Measurements from ENCODE around the gene HDGF. TPM values are rescaled to one million over a fixed set of nuclear protein-coding genes. Genes with fewer than 3 reads are reported as not detected.

Gene HDGF
- total and polyA plus RNA-seq, 3 donors from 2014 or later, result 78.2 to 133 (median 97.7) TPM

DNA sequence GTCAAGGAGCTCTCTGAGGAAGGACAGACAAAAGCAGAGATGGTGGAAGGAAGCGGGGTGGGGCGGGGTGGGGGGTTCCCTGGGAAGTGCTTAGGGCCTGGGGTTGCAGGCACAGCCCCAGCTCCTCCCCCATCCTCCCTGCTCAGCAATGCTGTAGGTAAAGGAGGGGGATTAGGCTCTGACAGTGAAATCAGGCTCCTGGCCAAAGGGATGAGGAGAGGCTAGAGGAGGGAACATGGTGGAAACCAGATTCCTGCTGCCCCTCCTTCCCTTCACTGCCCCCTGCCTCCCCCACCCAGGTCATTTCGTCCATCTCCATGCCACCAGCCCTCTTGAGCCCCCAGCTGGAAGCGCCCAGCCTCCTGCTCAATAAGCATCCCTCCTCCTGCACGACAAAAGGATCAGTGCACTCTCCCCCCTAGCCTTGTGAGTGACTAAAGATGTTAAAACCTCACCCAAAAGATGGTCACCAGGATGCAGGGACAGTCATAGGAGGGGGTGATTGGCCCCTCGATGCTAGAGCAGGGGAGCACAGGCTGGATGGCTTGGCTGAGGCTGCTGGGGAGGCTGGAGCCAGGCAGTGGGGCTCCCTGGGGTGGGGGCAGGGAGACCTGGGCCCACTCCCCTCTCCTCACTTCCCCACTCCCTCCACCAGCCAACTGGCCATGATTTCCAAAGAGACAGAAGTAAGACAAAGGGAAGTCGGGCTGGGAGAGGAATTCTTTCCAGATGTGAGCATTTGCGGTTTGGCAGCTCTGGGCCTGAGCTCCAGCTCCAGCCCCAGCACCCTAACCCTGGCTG is 43.9 kb downstream of the HDGF start:
- TF ChIP-seq, protein P1, sequence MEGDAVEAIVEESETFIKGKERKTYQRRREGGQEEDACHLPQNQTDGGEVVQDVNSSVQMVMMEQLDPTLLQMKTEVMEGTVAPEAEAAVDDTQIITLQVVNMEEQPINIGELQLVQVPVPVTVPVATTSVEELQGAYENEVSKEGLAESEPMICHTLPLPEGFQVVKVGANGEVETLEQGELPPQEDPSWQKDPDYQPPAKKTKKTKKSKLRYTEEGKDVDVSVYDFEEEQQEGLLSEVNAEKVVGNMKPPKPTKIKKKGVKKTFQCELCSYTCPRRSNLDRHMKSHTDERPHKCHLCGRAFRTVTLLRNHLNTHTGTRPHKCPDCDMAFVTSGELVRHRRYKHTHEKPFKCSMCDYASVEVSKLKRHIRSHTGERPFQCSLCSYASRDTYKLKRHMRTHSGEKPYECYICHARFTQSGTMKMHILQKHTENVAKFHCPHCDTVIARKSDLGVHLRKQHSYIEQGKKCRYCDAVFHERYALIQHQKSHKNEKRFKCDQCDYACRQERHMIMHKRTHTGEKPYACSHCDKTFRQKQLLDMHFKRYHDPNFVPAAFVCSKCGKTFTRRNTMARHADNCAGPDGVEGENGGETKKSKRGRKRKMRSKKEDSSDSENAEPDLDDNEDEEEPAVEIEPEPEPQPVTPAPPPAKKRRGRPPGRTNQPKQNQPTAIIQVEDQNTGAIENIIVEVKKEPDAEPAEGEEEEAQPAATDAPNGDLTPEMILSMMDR (IDR thresholded peaks at IDR 0.05), result no peak
- no peak for TF ChIP-seq POLR2A (IDR thresholded peaks at IDR 0.05)
- Histone ChIP-seq H3K36me3 (ENCODE audit: low read depth, missing control alignments) (no peaks in the 10 kb centered on the region), H3K9me3 (no peaks in the 10 kb centered on the region), H3K4me3 (no peak overlapping the region), H3K27me3 (no peaks in the 10 kb centered on the region), H3K27ac (peak overlapping the region in 1 of 2 donors; percentile 84), H3K4me1 (peaks cover 32% of the 10 kb centered on the region)
- intact Hi-C loops (cut with DNase I; ENCODE audit: low total_unique reads), result no loop called here
- no peak for DNase-seq
- 57 to 67% methylated on average over 8 of the region's 8 CpGs for WGBS, 2 donors

DNA sequence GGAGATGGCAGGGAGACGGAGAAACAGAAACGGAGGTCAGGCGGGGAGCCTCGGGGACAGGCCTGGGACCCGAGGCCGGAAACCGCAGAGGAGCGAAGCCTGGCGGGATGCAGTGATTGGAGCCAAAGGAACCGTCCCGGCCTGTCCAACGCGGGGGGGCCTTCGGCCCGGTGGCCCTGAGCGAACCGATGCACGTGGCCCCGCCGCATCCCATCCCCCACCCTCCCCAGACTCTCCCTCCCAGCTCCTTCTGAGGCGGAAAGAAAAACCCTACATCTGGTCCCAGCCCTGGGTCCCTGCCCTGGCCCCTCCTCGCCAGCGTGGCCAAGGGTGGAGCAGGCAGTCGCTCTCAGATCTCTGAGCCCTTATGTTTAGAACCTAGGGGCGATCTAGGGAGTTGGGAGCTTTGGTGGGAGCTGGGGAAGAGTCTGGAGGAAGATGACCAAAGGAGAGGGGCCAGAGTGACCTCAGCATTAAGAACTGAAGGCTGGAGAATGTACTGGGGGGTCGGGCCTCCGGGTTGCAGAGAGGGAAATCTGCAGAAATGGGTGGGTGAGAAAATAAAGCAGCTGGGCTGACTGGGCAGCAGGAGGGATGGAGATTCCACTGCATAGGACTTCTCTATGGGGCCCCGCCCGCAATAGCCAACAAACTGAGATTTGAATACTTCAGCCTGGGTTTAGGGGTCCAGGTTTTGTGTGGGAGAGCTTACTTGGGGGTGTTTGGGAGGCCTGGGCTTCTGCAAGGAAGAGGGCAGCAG is 44.6 kb downstream of the HDGF start:
- H3K9me3 ChIP-seq, result no peaks in the 10 kb centered on the region
- no peaks in the 10 kb centered on the region for H3K36me3 ChIP-seq (ENCODE audit: low read depth, missing control alignments)
- peak overlapping the region; percentile 56 to 84 for H3K27ac ChIP-seq
- peak; percentile 77 for DNase-seq
- no peak for TF ChIP-seq POLR2A (IDR thresholded peaks at IDR 0.05)
- TF ChIP-seq, protein P1 (IDR thresholded peaks at IDR 0.05), result no peak
- WGBS, 2 donors, result 7 to 8% methylated on average over 8 to 28 of the region's 29 CpGs
- peaks cover 32% of the 10 kb centered on the region for H3K4me1 ChIP-seq
- peak overlapping the region; percentile 34 to 58 for H3K4me3 ChIP-seq
- intact Hi-C loops (cut with DNase I; ENCODE audit: low total_unique reads), result no loop called here
- no peaks in the 10 kb centered on the region for H3K27me3 ChIP-seq

DNA sequence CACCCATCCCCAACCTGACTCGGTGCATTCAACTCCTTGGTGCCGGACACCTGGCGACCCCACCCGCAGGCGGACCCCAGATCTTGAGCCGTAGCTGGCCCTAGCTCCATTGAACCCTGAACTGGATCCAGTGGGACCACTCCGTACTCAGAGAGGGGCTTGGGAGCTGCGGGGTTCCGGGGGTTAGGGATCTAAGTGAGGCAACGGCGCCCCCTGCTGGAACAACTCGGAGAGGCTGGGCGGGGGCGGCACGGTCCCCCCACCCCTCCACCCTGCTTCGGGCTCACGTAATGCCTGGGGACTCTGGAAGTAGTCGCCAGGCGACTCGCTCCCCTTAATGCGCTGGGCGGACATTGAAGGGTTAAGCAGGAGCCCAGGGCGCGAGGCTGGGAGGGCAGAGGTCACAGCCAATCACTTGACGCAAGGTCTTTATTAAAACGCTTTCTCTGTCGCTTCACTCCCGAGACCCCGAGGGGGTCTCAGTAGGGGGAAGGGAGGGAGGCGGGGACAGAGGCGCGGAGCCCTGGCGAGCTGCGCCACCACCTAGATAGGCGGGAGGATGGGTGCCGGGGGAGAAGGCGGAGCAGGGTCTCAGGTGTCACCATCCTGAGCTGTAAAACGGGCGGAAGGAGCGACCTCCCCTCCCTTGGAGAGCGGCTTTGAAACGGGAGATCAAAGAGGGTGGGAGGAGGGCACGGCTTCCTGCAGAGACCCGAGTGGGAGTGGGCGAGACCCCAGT is 45.4 kb downstream of the HDGF start:
- Histone ChIP-seq H3K27me3 (no peaks in the 10 kb centered on the region), H3K9me3 (no peaks in the 10 kb centered on the region), H3K4me3 (peak overlapping the region; percentile 34 to 58), H3K4me1 (peaks cover 32% of the 10 kb centered on the region), H3K27ac (peak overlapping the region; percentile 56 to 84), H3K36me3 (ENCODE audit: low read depth, missing control alignments) (no peaks in the 10 kb centered on the region)
- intact Hi-C loops (cut with DNase I; ENCODE audit: low total_unique reads), result no loop called here
- peak; percentile 81 for DNase-seq
- no peak for TF ChIP-seq POLR2A (IDR thresholded peaks at IDR 0.05)
- TF ChIP-seq, protein P1 (IDR thresholded peaks at IDR 0.05), result peak; percentile 55 to 84 (median 64)
- WGBS, 2 donors, result 0 to 1% methylated on average over 18 to 45 of the region's 45 CpGs

DNA sequence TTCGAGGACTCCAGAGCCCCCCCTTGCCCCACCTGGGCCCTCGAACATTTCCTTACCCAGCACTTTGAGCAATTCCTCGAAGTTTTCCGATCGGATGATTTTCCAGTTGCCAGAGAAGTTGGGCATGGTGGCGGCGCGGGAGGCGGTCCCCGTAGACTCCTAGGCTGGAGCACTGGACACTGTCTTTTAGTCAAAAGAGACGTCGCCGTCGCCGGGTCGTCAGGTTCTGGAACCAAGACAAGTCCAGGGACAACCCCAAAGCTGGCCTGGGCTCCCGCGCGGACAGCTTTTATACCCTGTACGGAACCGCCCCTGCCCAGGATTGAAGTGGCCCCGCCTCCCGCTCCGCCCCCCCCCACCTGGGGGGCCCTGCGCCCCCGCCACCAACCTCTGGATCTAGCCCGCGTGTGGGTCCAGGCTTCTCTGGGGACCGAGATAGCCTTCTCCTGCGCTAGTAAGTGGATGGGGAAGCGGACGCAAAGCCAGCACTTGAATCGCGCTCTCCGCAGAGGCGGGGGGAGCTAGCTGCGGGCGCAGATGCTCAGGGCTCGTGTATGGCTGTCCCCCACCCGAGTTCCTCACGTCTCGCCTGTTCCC is 46.1 kb downstream of the HDGF start, which contains the start of gene CRABP2:
Gene CRABP2, minus strand, starts transcription at position 263 of the 597 bp plus-strand sequence. Its CDS starts 137 bp downstream, at position 126.
- Histone ChIP-seq H3K36me3 (ENCODE audit: low read depth, missing control alignments) (no peaks in the 10 kb centered on the region), H3K27me3 (no peaks in the 10 kb centered on the region), H3K4me3 (peak within 1 kb of the TSS; percentile 34 to 58), H3K27ac (peak within 1 kb of the TSS; percentile 56 to 84), H3K9me3 (no peaks in the 10 kb centered on the region), H3K4me1 (peaks cover 32% of the 10 kb centered on the region)
- 0 to 2% methylated on average over 17 to 32 of the region's 42 CpGs for WGBS, 2 donors
- peak; percentile 25 for DNase-seq
- intact Hi-C loops (cut with DNase I; ENCODE audit: low total_unique reads), result no loop called here
- TF ChIP-seq, protein P1 (IDR thresholded peaks at IDR 0.05), result no peak
- no peak for TF ChIP-seq POLR2A (IDR thresholded peaks at IDR 0.05)

All from testis (tissue), 3 donors.